IPS-15b (cell line): ENCODE measurements around the gene ZCCHC18.

Source experiments
- H3K27me3 ChIP-seq: one replicate; pipeline ENCODE4 v1.6.1; 2013; ENCODE audit warnings: low read length; ENCODE audit not compliant: control insufficient read depth, insufficient read depth
- H3K36me3 ChIP-seq: one replicate; pipeline ENCODE4 v1.6.1; 2013; ENCODE audit warnings: low read length; ENCODE audit not compliant: control insufficient read depth, insufficient read depth
- H3K4me1 ChIP-seq: one replicate; pipeline ENCODE4 v1.6.1; 2013; ENCODE audit warnings: mild to moderate bottlenecking, low read length; ENCODE audit not compliant: control insufficient read depth, insufficient read depth
- H3K4me3 ChIP-seq: one replicate; pipeline ENCODE4 v1.5.1; 2013; ENCODE audit warnings: low read depth, low read length
- H3K9ac ChIP-seq: one replicate; pipeline ENCODE4 v1.6.1; 2013; ENCODE audit warnings: low read depth, mild to moderate bottlenecking, low read length
- H3K9me3 ChIP-seq: one replicate; pipeline ENCODE4 v1.6.1; 2013; ENCODE audit warnings: mild to moderate bottlenecking, low read length; ENCODE audit not compliant: control insufficient read depth, insufficient read depth

The ZCCHC18 gene

GRCh38 chrX:104136241-104137019, 24.1 kb downstream of the ZCCHC18 start:
- no peaks in the 10 kb centered on the region for H3K9me3 ChIP-seq
- no peaks in the 10 kb centered on the region for H3K36me3 ChIP-seq
- H3K27me3 ChIP-seq = peaks cover 7% of the 10 kb centered on the region
- H3K9ac ChIP-seq = no peak overlapping the region
- H3K4me3 ChIP-seq = peak overlapping the region; percentile 49
- H3K4me1 ChIP-seq = no peaks in the 10 kb centered on the region

GRCh38 chrX:104137496-104137895, 25.2 kb downstream of the ZCCHC18 start:
- Histone ChIP-seq H3K9me3 (no peaks in the 10 kb centered on the region), H3K4me3 (no peak overlapping the region), H3K4me1 (no peaks in the 10 kb centered on the region), H3K9ac (no peak overlapping the region), H3K36me3 (no peaks in the 10 kb centered on the region), H3K27me3 (peaks cover 7% of the 10 kb centered on the region)

DNA sequence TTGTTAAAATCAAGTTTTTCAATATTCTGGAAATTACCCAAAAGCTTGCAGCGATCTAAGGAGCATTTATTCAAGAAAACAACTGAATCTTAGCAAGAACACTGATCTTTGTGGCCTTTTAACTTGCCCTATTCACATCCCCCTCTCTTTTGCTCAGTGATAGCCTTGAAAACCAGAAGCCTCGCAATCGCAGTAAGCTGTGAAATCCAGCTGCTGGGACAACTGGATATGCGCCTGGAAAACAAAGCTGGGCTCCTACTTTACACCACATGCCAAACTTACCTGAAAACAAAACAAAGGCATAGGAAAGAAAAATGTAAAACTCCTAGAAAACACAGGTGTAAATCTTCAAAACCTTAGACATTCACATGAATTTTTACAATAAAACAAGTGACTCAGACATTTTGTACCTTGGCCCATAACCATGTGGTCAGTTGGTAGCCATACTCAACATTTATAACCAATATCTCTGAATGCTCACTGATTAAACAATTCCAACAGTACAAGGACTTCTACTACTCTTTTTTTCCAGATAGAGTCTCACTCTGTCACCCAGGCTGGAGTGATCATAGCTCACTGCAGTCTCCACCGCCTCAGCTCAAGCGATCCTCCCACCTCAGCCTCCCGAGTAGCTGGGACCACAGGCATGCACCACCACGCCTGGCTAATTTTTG, 28.9 kb downstream of the ZCCHC18 start:
- H3K36me3 ChIP-seq = no peaks in the 10 kb centered on the region
- H3K4me1 ChIP-seq = no peaks in the 10 kb centered on the region
- H3K9me3 ChIP-seq = no peaks in the 10 kb centered on the region
- H3K9ac ChIP-seq = no peak overlapping the region
- H3K4me3 ChIP-seq = no peak overlapping the region
- no peaks in the 10 kb centered on the region for H3K27me3 ChIP-seq

DNA sequence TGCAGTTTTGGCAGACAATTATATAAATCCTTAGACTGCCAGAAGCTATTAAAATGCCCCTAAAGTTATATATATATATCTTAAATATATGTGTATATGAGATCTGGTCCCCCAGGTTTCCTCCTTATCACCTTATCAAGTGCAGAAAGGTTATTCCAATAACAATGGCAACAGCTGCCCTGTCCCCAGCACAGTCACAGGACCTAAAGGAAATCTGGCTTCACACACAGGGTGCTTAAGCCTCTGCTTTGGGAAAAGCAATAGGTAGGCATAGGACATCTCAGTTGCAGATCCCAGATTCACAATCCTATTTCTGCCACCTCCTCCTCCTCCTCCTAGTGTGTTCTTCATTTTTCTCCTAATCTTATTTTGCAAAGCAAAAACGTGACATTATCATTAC, 38.7 kb downstream of the ZCCHC18 start:
- H3K9me3 ChIP-seq = no peaks in the 10 kb centered on the region
- H3K9ac ChIP-seq = no peak overlapping the region
- no peak overlapping the region for H3K4me3 ChIP-seq
- H3K27me3 ChIP-seq = no peaks in the 10 kb centered on the region
- H3K4me1 ChIP-seq = no peaks in the 10 kb centered on the region
- no peaks in the 10 kb centered on the region for H3K36me3 ChIP-seq

DNA sequence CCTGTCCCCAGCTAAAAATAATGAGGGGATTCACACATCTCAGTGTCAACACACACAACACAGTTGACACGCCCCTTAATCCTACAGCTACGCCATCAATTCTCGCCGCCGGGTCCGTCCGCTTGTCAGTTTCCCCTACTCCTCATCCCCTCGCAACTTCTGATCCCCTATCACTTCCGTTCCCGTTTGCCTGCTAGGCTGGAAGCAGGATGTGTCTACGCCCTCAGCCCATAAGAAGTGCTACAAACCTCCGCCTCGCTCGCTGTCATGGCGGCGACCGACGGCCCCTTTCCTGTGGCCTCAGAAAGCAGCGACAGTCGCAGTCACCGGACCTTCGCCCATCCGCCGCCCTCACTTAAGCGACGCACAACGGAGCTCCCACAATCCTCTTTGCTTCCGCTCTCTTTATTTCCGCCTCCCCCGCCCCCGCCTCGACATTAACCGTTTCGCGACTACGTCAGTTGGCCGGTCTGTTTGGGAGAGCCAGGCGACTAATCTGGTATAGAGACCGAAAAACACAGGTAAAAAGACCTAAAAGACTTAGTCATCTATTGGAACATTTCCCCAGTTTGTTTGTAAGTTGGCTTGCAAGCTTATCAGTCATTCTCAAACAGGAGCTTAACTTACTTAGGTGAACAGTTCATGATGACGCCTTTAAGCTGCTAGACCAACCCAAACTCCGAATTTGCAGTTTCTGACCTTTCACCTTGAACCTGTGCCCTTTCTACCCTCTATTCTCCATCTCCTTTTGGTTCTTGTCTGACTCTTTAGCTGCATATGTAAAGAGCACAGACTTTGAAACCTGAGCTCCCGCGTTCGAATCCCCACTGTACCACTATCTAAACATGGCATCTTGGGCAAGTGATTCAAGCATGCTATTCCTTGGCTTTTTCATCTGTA, 44.6 kb downstream of the ZCCHC18 start, which contains the start of gene SLC25A53:
SLC25A53 (minus strand) TSS at position 380 of the 900 bp plus-strand sequence. CDS start 51,752 bp downstream, outside the sequence.
- H3K27me3 ChIP-seq = no peaks in the 10 kb centered on the region
- peak within 1 kb of the TSS; percentile 98 for H3K4me3 ChIP-seq
- H3K9me3 ChIP-seq = no peaks in the 10 kb centered on the region
- no peaks in the 10 kb centered on the region for H3K36me3 ChIP-seq
- H3K4me1 ChIP-seq = peaks cover 6% of the 10 kb centered on the region
- H3K9ac ChIP-seq = peak within 1 kb of the TSS; percentile 83
